PC-9 (cell line): ENCODE measurements around the gene LCN9. TPM values are rescaled to one million over a fixed set of nuclear protein-coding genes. Genes with fewer than 3 reads are reported as not detected.

ENCODE experiments used
- BruUV-seq: library from RNA; stranded (reverse); fragments of 400-500 nt; replicated peaks from 2 replicates; lab custom pipeline; 2021; lab: Mats Ljungman, UMichigan
- CTCF ChIA-PET: fragments of 300-600 bp; sonication (Branson Sonifier 250); formaldehyde crosslinking; loops from one replicate; lab custom pipeline; 2022; ENCODE audit warnings: antibody characterized with exemption; lab: Charles Lee
- POLR2A ChIA-PET: fragments of 300-600 bp; sonication (Branson Sonifier 250); formaldehyde crosslinking; loops from one replicate; lab custom pipeline; 2022; ENCODE audit warnings: antibody characterized with exemption; ENCODE audit not compliant: unreplicated experiment; lab: Charles Lee
- DNase-seq, 2 experiments: peaks; one replicate each; pipeline versions ENCODE4 v3.0.0 to v3.0.0-alpha.2; 2015 to 2022; ENCODE audit warnings: mixed read lengths in 1 of 2
- H2AFZ ChIP-seq: fragments of 200-600 bp; sonication (generic); 2 replicates; pipeline ENCODE4 v1.8.1; 2017; ENCODE audit warnings: antibody characterized with exemption
- H3F3A ChIP-seq: fragments of 200-600 bp; sonication (generic); 2 replicates; pipeline ENCODE4 v1.8.1; 2017; ENCODE audit warnings: antibody characterized with exemption, mild to moderate bottlenecking, low read depth; ENCODE audit not compliant: insufficient read depth
- H3K27ac ChIP-seq: fragments of 200-600 bp; sonication (generic); 2 replicates; pipeline ENCODE4 v1.6.1; 2016; ENCODE audit warnings: mixed run types
- H3K27me3 ChIP-seq: fragments of 200-600 bp; sonication (generic); 2 replicates; pipeline ENCODE4 v1.6.1; 2016; ENCODE audit warnings: low read depth, mixed run types; ENCODE audit not compliant: insufficient read depth
- H3K36me3 ChIP-seq: fragments of 200-600 bp; sonication (generic); 2 replicates; pipeline ENCODE4 v1.6.1; 2016; ENCODE audit warnings: low read depth, mixed run types
- H3K4me1 ChIP-seq: fragments of 200-600 bp; sonication (generic); replicated peaks from 2 replicates; pipeline ENCODE4 v1.6.1; 2016; ENCODE audit warnings: mixed run types; ENCODE audit not compliant: insufficient read depth
- H3K4me2 ChIP-seq: fragments of 200-600 bp; sonication (generic); 2 replicates; pipeline ENCODE4 v1.6.1; 2017; ENCODE audit warnings: mixed run types
- H3K4me3 ChIP-seq: fragments of 200-600 bp; sonication (generic); 2 replicates; pipeline ENCODE4 v1.6.1; 2016; ENCODE audit warnings: mixed run types
- H3K79me2 ChIP-seq: fragments of 200-600 bp; sonication (generic); 2 replicates; pipeline ENCODE4 v1.6.1; 2017; ENCODE audit warnings: low read depth, mixed run types
- H3K9me2 ChIP-seq: fragments of 200-600 bp; sonication (generic); 2 replicates; pipeline ENCODE4 v1.8.1; 2017; ENCODE audit warnings: mild to moderate bottlenecking; ENCODE audit not compliant: insufficient read depth
- H3K9me3 ChIP-seq: fragments of 200-600 bp; sonication (generic); 2 replicates; pipeline ENCODE4 v1.8.1; 2016; ENCODE audit warnings: low read depth; ENCODE audit not compliant: insufficient read depth
- H4K20me1 ChIP-seq: fragments of 200-600 bp; sonication (generic); 2 replicates; pipeline ENCODE4 v1.8.1; 2017; ENCODE audit not compliant: insufficient read depth
- EZH2 ChIP-seq: fragments of 200-600 bp; sonication (generic); IDR thresholded peaks from 2 replicates; pipeline ENCODE4 v1.8.0; 2017; ENCODE audit warnings: antibody characterized with exemption, low read depth
- intact Hi-C: fragments of 100-400 bp; cut with micrococcal nuclease; formaldehyde crosslinking; loops from one replicate; pipeline ENCODE4 v1.10.0; 2022; ENCODE audit not compliant: unreplicated experiment
- total RNA-seq: library from RNA; stranded (reverse); gene quantifications from 2 replicates; pipeline ENCODE4 v1.2.3, GENCODE V29; 2021
- TF ChIP-seq, protein P1 (sequence below): fragments of 200-600 bp; sonication (generic); conservative IDR thresholded peaks from 2 replicates; pipeline ENCODE4 v1.6.1; 2017; ENCODE audit warnings: mixed run types, antibody characterized with exemption, mild to moderate bottlenecking, moderate library complexity

Gene LCN9
- total RNA-seq, 1 experiment from 2014 or later: not detected

DNA sequence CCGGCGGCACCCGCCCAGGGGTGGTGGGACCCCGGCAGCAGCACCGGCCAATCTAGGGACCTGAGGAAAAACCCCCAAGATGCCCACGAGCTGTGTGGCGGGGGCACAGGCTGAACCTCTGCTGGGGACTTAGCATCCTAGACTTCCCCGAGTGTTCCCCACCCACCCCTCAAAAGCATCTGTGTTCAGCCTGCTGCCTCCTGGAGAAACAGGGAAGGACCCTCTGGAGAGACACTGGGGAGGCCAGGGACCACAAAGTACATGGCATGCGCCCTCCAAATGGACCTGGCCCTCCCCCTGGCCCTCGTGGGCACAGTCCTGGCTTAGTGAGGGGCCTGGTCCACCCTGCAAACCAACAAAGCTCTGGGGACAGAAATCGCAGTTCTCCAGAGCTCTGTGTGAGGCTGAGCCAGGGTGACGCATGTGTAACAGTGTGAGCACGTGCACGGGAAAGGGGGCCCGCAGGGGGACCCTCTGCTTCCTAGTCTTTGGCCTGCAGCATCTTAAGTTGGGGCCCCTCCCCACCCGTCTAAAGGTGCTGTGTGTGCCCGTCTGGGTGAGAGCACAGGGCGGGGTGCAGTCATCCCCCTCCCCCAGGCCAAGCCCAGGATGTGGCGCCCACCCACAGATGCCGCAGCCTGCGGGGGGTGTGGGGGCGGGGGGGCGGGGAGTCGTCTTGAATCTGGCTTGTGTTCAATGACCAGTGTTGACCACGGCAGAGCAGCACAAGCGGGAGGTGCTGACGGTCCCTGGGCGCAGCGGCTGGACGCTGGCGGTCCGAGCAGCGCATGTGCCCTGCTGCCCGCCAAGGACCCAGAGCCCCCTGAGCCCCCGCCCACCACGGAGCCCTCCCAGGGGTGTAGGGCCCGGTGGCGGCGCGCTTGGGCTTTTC lies 38.2 kb downstream of the LCN9 start:
- no TSS peak for BruUV-seq
- H3K9me2 ChIP-seq: no peaks in the 10 kb centered on the region
- ChIA-PET POLR2A (no interaction called here), CTCF (no interaction called here)
- H3K27ac ChIP-seq: no peak overlapping the region
- no peaks in the 10 kb centered on the region for H3F3A ChIP-seq
- TF ChIP-seq, protein P1, sequence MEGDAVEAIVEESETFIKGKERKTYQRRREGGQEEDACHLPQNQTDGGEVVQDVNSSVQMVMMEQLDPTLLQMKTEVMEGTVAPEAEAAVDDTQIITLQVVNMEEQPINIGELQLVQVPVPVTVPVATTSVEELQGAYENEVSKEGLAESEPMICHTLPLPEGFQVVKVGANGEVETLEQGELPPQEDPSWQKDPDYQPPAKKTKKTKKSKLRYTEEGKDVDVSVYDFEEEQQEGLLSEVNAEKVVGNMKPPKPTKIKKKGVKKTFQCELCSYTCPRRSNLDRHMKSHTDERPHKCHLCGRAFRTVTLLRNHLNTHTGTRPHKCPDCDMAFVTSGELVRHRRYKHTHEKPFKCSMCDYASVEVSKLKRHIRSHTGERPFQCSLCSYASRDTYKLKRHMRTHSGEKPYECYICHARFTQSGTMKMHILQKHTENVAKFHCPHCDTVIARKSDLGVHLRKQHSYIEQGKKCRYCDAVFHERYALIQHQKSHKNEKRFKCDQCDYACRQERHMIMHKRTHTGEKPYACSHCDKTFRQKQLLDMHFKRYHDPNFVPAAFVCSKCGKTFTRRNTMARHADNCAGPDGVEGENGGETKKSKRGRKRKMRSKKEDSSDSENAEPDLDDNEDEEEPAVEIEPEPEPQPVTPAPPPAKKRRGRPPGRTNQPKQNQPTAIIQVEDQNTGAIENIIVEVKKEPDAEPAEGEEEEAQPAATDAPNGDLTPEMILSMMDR: no peak
- no peak for TF ChIP-seq EZH2
- no peak overlapping the region for H3K4me2 ChIP-seq
- H3K4me3 ChIP-seq: no peak overlapping the region
- DNase-seq: no peak
- no peaks in the 10 kb centered on the region for H3K4me1 ChIP-seq
- H4K20me1 ChIP-seq: no peaks in the 10 kb centered on the region
- no peaks in the 10 kb centered on the region for H3K9me3 ChIP-seq
- no peak overlapping the region for H2AFZ ChIP-seq
- H3K27me3 ChIP-seq: peaks cover 84% of the 10 kb centered on the region
- no peaks in the 10 kb centered on the region for H3K79me2 ChIP-seq
- intact Hi-C loops: no loop called here
- no peaks in the 10 kb centered on the region for H3K36me3 ChIP-seq

DNA sequence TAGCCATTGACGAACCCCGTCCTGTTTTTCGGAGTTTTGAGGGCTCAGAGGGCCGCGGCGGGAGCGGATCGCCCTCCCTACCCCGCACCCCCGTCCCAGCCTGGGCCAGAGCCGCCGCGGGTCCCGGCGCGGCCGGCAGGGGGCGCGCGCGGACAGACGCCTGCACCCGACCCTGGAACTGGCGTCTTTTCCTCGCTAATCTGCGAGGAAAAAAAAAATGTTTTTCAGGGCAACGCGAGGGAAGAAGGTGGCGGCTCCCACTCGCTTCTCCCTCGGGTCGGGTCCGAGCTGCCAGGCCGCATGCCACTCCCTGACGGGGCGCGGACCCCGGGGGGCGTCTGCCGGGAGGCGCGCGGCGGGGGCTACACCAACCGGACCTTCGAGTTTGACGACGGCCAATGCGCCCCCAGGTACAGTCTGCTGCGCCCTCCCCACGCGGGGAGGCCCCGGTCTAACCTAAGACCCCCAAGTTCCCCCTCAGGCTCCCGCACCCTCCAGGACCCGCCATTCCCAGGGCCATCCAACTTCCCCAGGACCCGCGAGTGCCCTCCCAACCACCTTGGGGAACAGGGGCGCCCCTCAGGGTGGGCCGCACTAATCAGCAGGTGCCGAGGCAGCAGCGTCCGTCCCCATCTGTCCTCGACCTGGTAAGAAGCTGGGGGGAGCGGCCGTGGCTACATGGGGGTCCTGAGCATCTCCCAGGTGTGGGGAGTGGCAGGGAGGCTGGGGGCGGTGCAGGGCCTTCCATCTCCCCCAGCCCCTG lies 39.0 kb downstream of the LCN9 start, which contains the start of gene KCNT1:
TSS of gene KCNT1 (plus strand) at position 227 of the 763 bp plus-strand sequence. CDS start at position 301, 74 bp downstream.
- intact Hi-C loops: no loop called here
- Histone ChIP-seq H3K9me3 (no peaks in the 10 kb centered on the region), H3F3A (no peaks in the 10 kb centered on the region), H3K27ac (no peak within 1 kb of the TSS), H2AFZ (no peak within 1 kb of the TSS), H3K4me3 (no peak within 1 kb of the TSS), H3K36me3 (no peaks in the 10 kb centered on the region), H3K27me3 (peaks cover 85% of the 10 kb centered on the region), H4K20me1 (no peaks in the 10 kb centered on the region), H3K79me2 (no peaks in the 10 kb centered on the region), H3K9me2 (no peaks in the 10 kb centered on the region), H3K4me2 (no peak within 1 kb of the TSS), H3K4me1 (no peaks in the 10 kb centered on the region)
- TF ChIP-seq EZH2: peak; percentile 60; the same call in 1 of the 2 replicates
- TF ChIP-seq, protein P1: peak; percentile 71
- POLR2A ChIA-PET: no interaction called here
- DNase-seq: peak in 1 of 2 experiments; percentile 58
- no TSS peak for BruUV-seq
- CTCF ChIA-PET: no interaction called here

DNA sequence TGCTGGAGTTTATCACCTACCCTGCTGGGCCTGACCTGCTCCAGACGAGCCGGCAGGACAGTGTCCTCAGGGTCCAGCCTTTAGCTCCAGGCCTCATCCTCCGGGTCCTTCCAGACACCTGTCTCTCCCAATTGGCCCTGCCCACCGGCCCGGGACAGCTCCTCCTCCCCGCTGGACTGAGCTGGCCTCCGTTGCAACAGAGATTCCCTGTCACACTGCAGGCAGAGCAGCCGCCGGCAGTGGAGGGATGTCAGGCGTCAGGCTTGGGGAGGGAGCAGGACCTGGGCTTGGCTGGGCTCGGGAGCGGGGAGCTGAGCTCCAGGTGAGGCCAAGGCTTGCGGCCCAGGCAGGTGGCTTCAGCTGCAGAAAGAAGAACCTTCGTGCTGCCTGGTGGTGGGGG lies 40.6 kb downstream of the LCN9 start:
- H3K9me2 ChIP-seq: no peaks in the 10 kb centered on the region
- H3K79me2 ChIP-seq: no peaks in the 10 kb centered on the region
- no peaks in the 10 kb centered on the region for H4K20me1 ChIP-seq
- TF ChIP-seq EZH2: no peak
- TF ChIP-seq, protein P1: no peak
- H3K4me1 ChIP-seq: no peaks in the 10 kb centered on the region
- no TSS peak for BruUV-seq
- ChIA-PET POLR2A (no interaction called here), CTCF (no interaction called here)
- no peak overlapping the region for H2AFZ ChIP-seq
- H3K36me3 ChIP-seq: no peaks in the 10 kb centered on the region
- intact Hi-C loops: no loop called here
- H3K27me3 ChIP-seq: peaks cover 86% of the 10 kb centered on the region
- no peak overlapping the region for H3K4me3 ChIP-seq
- DNase-seq: no peak
- no peaks in the 10 kb centered on the region for H3F3A ChIP-seq
- no peaks in the 10 kb centered on the region for H3K9me3 ChIP-seq
- H3K27ac ChIP-seq: no peak overlapping the region
- H3K4me2 ChIP-seq: no peak overlapping the region
